ENCODE results near the gene MAN1C1. TPM values are rescaled to one million over a fixed set of nuclear protein-coding genes. Genes with fewer than 3 reads are reported as not detected.

MAN1C1 gene
- total RNA-seq, 1 experiment from 2014 or later = 9.3 TPM

- Mint-ChIP-seq H3K27ac (peak overlapping the region; percentile 49 to 89 (median 79); a peak in 5 of 7 replicates), H3K36me3 (ENCODE audit: insufficient read depth in 1 of 3, low read depth in 3 of 3) (peaks cover 0 to 12% (median 5%) of the 10 kb centered on the region in 3 experiments; a peak in 1 of 7 replicates), H3K4me3 (no peak overlapping the region), H3K9me3 (no peaks in the 10 kb centered on the region), H3K27me3 (ENCODE audit: low read depth) (peaks cover 1% of the 10 kb centered on the region), H3K4me1 (peaks cover 51 to 54% of the 10 kb centered on the region in 2 experiments)
- Histone ChIP-seq H2AK5ac (ENCODE audit: insufficient read length, low read length) (no peak overlapping the region), H4K91ac (ENCODE audit: insufficient read length, low read depth, low read length) (no peak overlapping the region), H3K79me2 (ENCODE audit: insufficient read depth, low read length) (no peaks in the 10 kb centered on the region), H3K23ac (ENCODE audit: insufficient read length, low read depth, low read length) (no peak overlapping the region), H3K27me3 (ENCODE audit: insufficient read depth, low read length) (no peaks in the 10 kb centered on the region), H3K4ac (ENCODE audit: low read depth, low read length) (no peak overlapping the region), H2BK15ac (ENCODE audit: low read depth, low read length) (no peak overlapping the region), H3K9me3 (ENCODE audit: control insufficient read depth, low read depth, low read length) (no peaks in the 10 kb centered on the region), H3K79me1 (ENCODE audit: insufficient read depth, low read depth, low read length, poor library complexity, severe bottlenecking) (no peaks in the 10 kb centered on the region), H4K5ac (ENCODE audit: insufficient read length, low read depth, low read length) (no peak overlapping the region), H3T11ph (ENCODE audit: low read length) (no peak overlapping the region), H4K8ac (replicated peaks; ENCODE audit: insufficient read length, low read depth, low read length) (no peak overlapping the region), H3K4me2 (ENCODE audit: insufficient read depth, insufficient read length, low read length) (no peak overlapping the region), H3K9ac (ENCODE audit: extremely low read depth, insufficient read length, low read length) (no peak overlapping the region), H2BK20ac (ENCODE audit: low read depth, low read length, poor library complexity, severe bottlenecking) (no peak overlapping the region), H4K20me1 (ENCODE audit: control insufficient read depth, insufficient read depth, insufficient read length) (no peaks in the 10 kb centered on the region), H2BK120ac (ENCODE audit: low read depth, low read length, poor library complexity, severe bottlenecking) (no peak overlapping the region), H2AFZ (ENCODE audit: low read length) (no peak overlapping the region), H3K23me2 (ENCODE audit: insufficient read length, low read depth, low read length, poor library complexity, severe bottlenecking) (no peaks in the 10 kb centered on the region), H3K14ac (ENCODE audit: insufficient read depth, low read length) (peak overlapping the region; percentile 49; the same call in 1 of the 2 replicates), H3K56ac (ENCODE audit: insufficient read length, low read depth, low read length) (no peak overlapping the region), H2BK5ac (ENCODE audit: insufficient read length, low read length) (no peak overlapping the region), H3K18ac (ENCODE audit: insufficient read length, low read depth, low read length) (no peak overlapping the region), H3K4me1 (ENCODE audit: insufficient read depth, low read length) (no peaks in the 10 kb centered on the region), H3K27ac (ENCODE audit: insufficient read length, low read depth, low read length) (no peak overlapping the region), H2BK12ac (ENCODE audit: insufficient read length, low read depth, low read length) (no peak overlapping the region)
- no CpG with 5 or more reads among the region's 21 CpGs for WGBS (ENCODE audit: extremely low coverage, insufficient read length, low lambda C conversion rate)
- TF ChIP-seq CTCF (conservative IDR thresholded peaks at IDR 0.05) = peak; percentile 45; the same call in 2 of the 3 replicates
- peak; percentile 85 for DNase-seq
These were observed 48.3 kb upstream of the MAN1C1 start for GRCh38 chr1:25568090-25568833.
